Left forelimb (tissue), 1 donor: ENCODE data around the gene BDKRB1.
"Not testable (repeated sequence)": the region's sequence is repeated elsewhere in the genome, so short reads cannot be mapped to it uniquely, and the experiment has no call there.

Experiments
- DNase-seq: peaks from one replicate; pipeline ENCODE4 v3.0.0-alpha.2; 2018; ENCODE audit warnings: low spot score

The BDKRB1 gene

DNA sequence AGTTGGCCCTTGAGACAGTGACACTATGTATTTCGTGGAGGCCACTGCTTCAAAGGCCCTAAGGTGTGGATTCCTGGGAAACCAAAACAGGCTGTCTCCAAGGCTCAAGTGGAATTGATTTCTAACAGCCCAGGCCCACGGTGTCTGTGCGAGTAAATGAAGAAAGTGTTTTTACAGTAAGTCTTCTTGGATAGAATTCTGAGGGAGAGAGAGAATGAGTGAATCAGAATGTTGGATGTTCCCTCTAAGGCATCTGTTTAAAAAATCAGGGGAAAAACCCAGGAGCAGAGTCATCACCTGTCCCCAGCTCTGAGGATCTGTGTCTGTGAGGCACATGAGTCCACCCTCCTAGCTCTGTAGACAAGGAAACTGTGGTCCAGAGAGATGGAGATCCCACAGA lies 22.3 kb upstream of the BDKRB1 start:
- DNase-seq: no peak

DNA sequence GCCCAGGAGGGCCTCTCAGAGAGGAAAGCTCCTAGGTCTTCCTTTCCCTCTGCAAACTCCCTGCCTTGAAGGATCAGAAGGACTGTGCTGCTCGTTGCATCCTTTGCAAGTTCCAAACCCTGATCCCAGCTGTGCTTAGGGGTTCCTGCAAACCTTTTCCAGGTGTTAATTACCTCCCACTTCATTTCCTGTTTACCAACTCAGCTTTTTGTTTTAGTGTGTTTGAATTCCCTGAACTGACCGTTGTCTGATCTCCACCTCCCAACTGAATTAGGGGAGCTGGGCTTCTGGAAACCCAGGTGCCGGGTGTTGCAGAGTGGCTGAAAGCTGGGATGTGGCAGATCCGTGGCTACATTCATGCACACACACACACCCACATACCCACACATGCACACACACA lies 20.6 kb upstream of the BDKRB1 start:
- no peak for DNase-seq

DNA sequence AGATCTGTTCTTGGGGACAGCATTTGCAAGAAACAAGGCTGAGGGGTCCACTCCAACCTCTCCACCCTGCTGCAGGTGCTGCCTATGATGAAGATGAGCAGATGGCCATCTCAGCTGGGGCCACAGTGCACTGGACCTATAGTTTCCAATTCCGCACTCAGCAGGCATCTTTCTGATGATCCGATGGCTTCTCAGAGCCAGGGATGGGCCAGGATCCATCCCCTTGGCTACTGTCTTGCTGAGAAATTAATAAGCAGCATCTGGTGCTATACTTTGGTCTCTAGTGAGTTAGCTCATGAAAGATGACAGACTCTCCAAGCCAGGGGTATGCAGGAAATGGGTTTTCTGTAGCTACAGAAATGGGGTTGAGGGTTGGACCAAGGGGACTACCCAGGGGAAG lies 18.4 kb upstream of the BDKRB1 start:
- no peak for DNase-seq

DNA sequence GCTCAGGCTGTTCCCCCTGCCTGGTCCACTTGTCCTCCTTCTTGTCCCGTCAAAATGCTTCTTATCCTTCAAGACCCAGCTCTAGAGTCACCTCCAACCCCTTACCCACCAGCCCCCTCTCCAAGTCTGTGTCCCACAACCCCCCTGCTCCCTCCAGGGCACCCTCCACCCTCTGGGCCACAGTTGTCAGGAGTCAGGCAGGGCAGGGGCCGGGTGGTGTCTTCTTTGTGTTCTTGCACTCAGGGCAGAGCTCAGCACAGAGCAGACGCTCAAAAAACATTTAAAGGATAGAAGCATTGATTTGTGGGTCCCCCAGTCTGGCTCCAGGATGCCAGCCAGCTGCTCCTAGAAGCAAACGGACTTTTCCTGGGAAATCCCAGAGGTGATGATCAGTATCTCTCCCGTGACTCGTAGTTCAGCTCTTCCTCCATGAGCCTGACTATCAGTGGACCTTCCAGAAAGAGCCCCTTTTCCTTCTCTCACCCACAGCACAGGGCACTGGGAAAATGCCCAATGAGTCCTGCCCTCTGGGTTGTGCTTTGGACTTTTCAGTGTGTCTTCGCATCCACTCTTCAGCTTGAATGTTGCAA lies 17.2 kb upstream of the BDKRB1 start:
- no peak for DNase-seq

DNA sequence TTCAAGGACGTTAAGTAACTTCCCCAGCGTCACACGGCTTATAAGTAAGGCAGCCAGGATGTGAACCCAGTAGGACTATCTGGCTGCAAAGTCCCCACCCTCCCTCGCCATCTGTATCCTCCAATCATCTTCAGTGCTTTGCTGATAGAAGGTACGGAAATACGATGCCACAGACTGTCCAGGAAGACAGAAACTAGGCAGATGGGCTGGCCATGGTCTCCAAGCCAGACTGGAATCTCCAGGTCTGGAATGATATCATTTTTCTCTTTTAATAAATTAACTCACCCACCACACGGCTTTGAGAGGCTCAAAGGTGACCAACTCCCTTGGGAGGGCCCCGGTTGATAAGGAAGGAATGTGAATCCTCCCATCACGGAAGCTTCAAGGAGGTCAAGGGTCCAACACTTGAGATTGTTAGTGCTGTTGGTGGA lies 16.3 kb upstream of the BDKRB1 start:
- DNase-seq: no peak

DNA sequence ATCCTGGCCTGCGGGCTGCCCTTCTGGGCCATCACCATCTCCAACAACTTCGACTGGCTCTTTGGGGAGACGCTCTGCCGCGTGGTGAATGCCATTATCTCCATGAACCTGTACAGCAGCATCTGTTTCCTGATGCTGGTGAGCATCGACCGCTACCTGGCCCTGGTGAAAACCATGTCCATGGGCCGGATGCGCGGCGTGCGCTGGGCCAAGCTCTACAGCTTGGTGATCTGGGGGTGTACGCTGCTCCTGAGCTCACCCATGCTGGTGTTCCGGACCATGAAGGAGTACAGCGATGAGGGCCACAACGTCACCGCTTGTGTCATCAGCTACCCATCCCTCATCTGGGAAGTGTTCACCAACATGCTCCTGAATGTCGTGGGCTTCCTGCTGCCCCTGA lies 15.4 kb upstream of the BDKRB1 start:
- no peak for DNase-seq

DNA sequence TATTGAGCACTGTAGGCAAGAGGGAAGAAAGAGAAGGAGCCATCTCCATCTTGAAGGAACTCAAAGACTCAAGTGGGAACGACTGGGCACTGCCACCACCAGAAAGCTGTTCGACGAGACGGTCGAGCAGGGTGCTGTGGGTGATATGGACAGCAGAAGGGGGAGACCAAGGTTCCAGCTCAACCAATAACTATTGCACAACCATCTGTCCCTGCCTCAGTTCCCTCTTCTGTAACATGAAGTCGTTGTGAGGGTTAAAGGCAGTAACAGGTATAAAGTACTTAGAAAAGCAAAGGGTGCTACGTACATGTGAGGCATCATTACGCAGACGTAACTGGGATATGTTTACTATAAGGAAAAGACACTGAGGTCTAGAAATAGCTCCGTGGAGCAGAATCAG lies 13.9 kb upstream of the BDKRB1 start:
- DNase-seq: no peak

DNA sequence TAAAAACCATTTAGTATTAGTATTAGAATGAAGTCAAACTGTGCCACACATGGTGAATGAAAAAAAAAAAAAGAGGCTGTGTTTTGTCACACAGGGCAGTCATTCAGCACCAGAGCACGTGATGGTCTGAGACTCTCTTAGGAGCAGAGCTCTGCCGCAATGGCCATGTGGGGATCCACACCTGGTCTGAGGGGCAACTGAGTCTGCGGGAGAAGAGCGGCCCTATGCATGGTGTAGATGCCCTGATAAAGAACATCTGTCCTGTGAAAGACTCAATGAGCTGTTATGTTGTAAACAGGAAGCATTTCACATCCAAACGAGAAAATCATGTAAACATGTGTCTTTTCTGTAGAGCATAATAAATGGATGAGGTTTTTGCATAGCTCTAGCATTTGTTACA lies 12.2 kb upstream of the BDKRB1 start:
- DNase-seq: no peak

DNA sequence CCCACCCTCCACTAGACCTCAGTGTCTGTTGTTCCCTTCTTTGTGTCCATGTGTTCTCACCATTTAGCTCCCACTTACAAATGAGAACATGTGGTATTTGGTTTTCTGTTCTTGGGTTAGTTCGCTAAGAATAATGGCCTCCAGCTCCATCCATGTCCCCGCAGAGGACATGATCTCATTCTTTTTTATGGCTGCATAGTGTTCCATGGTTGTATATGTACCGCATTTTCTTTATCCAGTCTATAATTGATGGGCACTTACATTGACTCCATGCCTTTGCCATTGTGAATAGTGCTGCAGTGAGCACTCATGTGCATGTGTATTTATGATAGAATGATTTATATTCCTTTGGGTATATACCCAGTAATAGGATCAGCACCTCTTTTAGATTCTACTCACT lies 10.9 kb upstream of the BDKRB1 start:
- not testable (repeated sequence) for DNase-seq

DNA sequence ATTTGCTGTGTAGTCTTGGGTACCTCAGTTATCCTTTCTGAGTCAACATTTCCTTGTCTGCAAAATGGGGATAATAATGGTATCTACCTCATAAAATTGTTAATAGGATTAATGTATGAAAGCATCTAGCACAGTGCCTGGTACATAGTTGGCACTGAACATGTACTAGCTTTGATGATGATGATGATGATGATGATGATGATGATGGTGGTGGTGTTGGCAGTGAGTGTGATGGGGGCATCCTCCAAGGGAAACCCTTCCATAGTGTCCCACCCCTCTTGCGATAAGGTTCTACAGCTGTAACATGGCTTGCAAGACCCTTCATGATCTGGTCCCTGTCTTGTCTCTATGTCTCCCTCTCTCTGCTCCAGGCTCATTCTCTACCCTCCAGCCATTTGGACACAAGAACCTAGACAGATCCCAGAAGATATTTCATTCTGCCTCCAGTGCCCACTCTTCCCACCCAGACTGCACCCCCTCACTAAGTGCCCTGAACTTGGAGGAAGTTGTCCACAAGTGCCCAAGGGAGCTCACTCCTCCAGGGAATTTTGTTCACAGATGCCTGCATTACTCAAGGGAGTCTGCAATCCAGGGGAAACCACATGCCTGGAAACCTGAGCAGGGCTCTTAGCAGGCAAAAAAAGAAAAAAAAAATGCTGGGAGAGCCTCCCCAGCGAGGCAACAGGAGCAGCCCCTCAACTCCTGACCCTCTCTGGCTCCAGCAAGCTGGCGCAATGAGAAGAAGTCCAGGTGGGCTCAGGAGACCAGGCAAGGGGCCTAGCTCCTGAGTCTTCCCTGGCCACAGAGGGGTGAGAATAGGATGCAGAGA lies 10.1 kb upstream of the BDKRB1 start:
- DNase-seq: no peak

DNA sequence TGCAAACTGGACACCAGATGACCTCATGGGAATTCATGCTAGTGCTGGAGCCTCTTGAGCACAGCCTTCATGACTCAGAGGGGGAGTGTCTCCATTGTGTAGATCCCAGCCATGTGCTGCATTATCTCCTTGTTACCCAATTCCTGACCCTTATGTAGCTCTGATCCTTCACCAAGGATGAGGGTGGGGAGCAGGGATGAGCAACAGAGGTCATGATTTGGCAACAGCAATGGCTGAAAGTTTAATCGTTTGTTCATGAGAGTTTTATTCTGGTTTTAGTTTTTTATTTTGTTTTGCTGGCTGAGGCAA lies 9.5 kb upstream of the BDKRB1 start:
- DNase-seq: no peak

DNA sequence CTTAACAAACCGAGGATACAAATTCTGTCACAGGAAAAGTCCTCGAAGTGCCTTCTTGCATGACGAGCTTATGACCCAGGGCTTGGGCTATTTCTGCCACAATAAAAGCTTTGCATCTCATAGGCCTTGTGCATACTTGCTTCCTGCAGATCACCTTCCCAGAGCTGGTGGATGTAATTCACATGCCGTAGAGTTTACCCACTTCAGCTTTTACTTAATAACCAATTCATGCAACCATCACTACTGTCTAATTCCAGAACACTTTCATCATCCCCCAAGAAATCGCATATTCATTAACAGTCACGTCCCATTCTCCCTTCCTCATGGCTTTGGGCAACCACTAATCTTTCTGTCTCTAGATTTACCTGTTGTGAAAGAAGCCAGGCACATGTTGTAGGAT lies 9.0 kb upstream of the BDKRB1 start:
- no peak for DNase-seq

DNA sequence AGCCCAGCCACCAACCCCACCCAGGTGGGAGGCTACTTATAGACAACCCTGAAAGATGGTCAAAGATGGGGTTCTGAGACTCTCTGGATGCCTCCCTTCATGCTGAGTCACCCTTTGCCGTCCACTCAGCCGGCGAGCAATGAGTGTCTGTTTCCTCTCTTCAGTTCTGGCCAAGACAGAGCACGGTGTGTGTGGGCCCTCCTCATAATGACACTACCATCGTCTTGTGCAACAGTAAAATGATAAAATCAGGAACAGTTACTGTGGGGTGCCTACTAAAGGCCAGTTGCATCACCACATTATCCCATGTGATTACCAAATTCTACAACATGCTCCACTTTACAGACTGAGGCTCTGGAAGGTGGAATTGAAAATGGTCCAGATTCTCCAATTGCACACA lies 7.0 kb upstream of the BDKRB1 start:
- DNase-seq: no peak

DNA sequence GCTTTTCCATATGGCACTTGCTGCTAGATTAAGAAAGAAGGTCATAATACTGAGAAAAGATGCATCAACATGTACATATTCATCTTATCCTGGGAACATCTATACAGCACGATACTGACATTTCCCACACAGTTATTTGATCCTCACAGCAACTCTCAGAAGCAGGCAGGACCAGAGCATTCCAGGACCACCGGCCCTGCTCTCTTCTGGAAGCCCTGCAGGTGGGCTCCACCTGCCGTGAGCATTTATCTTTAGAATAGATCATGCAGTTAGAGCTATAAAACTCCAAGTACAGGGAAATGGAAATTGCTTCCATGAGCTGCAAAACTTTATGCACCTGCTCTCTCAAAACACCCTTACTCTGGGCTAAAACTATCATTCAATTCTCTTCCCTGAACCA lies 5.5 kb upstream of the BDKRB1 start:
- DNase-seq: no peak

DNA sequence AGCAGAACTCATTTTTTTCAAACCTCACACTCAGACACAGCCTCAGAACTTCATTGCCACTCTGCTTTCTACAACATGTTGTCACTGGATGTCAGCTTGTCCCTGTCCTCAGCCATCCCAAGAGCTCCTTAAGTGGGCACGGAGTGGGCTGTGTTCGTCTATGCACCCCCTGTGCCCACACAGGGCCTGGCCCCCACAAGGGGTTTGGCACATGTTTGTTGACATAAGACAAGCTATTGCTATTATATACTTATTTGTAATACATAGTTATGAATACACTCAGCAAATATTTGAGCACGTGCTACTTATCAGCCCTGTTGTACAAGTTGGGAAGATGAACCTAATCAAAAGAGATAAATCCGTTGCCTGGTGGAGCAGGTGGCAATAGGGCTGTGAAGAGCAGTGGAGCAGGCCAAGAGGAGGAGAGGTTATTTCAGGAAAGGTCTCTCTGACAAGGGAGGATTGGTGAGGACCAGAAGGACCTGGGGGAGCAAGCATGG lies 4.3 kb upstream of the BDKRB1 start:
- no peak for DNase-seq

DNA sequence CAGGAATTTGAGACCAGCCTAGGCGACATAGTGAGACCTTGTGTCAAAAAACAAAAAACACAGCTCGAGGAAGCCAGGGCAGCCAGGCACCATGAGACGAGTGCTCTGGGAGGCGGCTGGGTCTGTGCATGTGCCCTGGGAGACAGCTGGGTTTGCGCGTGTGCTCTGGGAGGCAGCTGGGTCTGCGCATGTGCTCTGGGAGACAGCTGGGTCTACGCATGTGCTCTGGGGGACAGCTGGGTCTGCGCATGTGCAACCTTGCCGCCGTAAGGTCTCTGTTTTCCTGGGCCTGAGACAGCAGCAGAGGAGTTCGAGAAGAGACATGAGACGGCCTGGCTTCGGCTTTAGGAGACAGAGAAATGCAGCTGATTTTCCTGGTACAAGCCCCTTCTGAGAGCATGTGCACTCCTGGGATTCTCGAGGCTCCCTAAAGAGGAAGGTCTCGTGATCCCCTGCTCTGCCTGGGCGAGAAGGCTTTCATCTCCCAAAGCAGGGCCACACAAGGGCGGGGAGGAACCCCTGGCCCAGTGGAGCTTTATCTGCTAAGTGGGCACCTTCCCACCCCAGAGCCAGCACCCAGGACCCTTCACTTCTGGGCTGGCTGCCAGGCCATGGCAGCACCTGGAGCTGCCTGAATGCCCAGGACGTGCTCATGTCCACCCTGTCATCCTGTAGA lies 3.5 kb upstream of the BDKRB1 start:
- DNase-seq: no peak

DNA sequence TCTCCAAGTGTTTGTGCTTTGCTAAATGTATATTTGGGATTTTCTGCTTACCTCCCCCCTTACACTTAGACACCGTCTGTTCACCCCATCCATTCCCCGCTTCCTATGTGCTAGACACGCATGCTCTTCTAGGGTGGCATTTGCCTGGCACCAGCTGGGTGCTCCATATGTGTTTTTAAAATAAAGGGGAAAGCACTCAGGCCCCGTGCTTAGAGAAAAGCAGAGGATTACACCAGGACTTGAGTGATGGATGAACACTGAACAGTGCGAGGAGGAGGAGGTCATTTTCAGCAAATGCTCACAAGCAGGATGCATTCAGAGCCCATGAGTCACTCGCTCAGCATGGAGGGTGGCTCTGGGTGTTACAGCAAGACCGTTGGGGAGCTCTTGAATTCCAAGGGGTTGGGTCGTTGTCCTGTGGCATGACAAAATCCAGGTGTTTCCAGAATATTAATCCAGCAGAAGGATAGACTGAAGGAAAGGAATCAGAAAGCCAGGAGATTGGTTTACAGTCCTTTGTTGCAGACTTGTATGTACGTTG lies 2.9 kb upstream of the BDKRB1 start:
- DNase-seq: no peak

DNA sequence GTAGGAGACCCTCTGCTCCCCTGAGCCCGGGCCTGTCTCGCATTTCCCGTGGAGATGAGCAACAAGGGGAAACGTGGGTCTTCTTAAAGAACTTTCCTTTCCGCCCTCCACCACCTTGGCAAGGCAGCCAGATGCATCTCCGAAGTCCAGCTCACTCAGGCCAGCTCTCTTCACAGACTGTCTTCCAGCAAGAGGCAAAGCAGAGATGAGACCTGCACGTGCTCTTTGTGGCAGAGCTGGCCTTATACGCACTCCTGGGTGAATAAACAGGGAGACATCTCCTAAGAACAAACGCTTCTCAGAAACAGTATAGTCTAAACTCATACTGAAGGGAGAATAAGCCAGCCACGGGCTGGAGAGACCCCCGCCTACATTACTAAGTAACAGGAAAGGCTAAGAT lies 1.3 kb upstream of the BDKRB1 start:
- DNase-seq: no peak

DNA sequence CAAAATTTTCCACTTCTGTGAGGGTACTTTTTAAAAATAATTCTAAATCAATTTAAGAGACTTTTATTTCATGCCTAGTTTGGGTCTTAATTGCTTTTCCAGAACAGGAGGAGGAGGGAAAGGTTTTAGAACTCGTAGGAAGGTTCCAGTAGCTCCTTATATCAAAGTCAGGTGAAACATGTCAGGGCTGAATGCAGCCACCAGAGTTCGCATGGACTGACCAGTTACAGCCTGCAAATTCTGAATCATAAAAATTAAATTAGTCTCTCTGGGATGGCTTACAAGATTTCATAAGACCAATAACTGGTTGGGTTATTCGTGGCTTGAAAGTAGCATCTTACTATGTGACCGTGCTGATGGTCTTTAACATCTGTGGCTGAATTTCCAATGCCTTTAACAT lies 397 bp downstream of the BDKRB1 start:
- DNase-seq: no peak

DNA sequence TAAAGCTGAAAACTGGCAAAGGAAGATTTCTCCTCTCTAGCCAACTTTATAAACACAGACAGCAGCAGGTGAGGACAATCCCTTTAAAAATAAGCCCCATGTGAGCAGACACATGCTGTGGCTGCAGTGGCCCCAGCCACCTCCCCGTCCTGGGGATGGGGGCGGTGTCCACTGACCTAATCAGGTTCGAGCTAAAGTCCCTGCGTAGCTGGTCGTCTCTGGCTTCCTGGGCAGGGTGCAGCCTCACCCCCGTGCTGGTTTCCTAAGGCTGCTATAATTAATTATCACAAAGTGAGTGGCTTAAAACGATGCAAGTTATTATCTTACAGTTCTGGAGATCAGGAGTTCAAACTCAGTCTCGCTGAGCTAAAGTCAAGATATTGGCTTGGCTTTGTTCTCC lies 1.0 kb downstream of the BDKRB1 start:
- no peak for DNase-seq

DNA sequence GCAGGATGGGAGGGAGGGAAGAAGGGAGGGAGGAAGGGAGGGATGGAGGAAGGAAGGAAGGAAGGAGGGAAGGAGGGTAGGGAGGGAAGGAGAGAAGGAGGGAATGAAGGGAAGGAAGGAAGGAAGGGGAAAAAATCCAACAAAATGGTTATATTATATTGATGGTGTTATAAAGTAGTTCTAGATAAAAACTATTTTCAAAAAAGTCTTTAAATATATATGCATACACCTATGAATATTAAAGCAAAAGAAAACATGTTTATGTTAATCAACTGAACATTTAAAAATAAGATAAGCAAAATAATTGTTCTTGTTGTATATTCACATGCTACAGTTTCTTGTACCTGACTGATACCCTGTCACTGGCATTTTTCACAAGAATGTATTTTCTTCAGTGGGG lies 1.9 kb downstream of the BDKRB1 start:
- DNase-seq: no peak

DNA sequence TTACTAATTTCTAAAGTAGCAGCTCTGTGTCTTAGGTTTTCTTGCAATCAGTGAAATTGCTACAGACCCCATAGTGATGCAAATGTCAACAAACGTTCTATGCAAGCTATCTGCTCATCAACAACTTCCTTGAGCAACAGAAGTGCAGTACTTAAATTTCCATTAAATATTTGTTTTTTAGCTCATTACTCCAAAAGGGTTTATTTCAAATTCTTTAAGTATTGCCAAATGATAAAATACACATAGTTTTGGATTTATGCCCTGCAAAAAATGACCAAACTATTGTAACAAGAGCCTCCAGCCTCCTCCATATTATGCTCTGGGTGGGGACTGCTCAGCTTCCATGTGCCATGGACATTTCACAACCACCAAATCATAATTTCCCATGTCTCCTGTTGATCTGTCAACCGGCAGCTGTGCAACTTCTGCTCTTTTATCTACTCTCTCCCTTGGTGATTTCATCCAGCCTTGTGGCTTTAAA lies 4.4 kb downstream of the BDKRB1 start:
- no peak for DNase-seq

DNA sequence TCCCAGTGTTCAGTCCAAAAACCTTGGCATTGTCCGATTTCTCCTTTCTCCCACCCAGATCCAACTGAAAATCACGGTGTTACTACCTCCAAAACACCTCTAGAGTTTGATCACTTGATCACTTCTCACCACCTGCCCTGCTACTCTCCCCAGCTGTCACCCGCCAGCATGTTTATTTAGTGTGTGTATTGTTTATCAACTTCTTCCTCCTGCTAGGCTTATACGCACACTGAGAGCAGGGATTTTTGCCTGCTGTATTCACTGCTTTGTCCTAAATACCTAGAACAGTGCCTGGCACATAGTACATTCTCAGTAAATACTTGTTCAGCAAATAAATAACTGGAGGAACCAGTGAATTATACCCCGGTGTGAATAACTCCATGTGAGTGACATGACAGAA lies 5.0 kb downstream of the BDKRB1 start:
- DNase-seq: no peak
